Measurements from ENCODE around the gene MAP3K4.
A peak's percentile ranks its signal among the peaks of the same experiment; 100 is the strongest.

The MAP3K4 gene

GRCh38 chr6:161068321-161068741 lies 76.8 kb downstream of the MAP3K4 start:
- peaks cover 10% of the 10 kb centered on the region for H3K36me3 Mint-ChIP-seq
- H3K4me3 Mint-ChIP-seq = no peak overlapping the region
- peaks cover 14% of the 10 kb centered on the region for H3K4me1 Mint-ChIP-seq
- no peak for ATAC-seq
- H3K27ac Mint-ChIP-seq = no peak overlapping the region
- no peak for DNase-seq (ENCODE audit: low spot score in 2 of 2)
- H3K9me3 Mint-ChIP-seq = no peaks in the 10 kb centered on the region

- Mint-ChIP-seq H3K9me3 (no peaks in the 10 kb centered on the region), H3K36me3 (peaks cover 21% of the 10 kb centered on the region), H3K27ac (no peak overlapping the region), H3K4me1 (no peaks in the 10 kb centered on the region), H3K4me3 (no peak overlapping the region)
- ATAC-seq (no peak), DNase-seq (ENCODE audit: low spot score in 2 of 2) (no peak)
Measured at GRCh38 chr6:161073930-161074329, 82.4 kb downstream of the MAP3K4 start.

GRCh38 chr6:161074496-161075121 lies 83.0 kb downstream of the MAP3K4 start:
- ATAC-seq (no peak), DNase-seq (ENCODE audit: low spot score in 2 of 2) (no peak)
- Mint-ChIP-seq H3K27ac (no peak overlapping the region), H3K9me3 (no peaks in the 10 kb centered on the region), H3K4me1 (peaks cover 5% of the 10 kb centered on the region), H3K36me3 (peaks cover 26% of the 10 kb centered on the region), H3K4me3 (no peak overlapping the region)

GRCh38 chr6:161076181-161076677 lies 84.7 kb downstream of the MAP3K4 start:
- Mint-ChIP-seq H3K9me3 (no peaks in the 10 kb centered on the region), H3K27ac (no peak overlapping the region), H3K4me1 (peaks cover 14% of the 10 kb centered on the region), H3K36me3 (peaks cover 33% of the 10 kb centered on the region), H3K4me3 (no peak overlapping the region)
- no peak for ATAC-seq
- no peak for DNase-seq (ENCODE audit: low spot score in 2 of 2)

GRCh38 chr6:161079566-161080262 lies 88.1 kb downstream of the MAP3K4 start:
- Mint-ChIP-seq H3K4me1 (peaks cover 14% of the 10 kb centered on the region), H3K36me3 (peaks cover 19% of the 10 kb centered on the region), H3K27ac (no peak overlapping the region), H3K4me3 (no peak overlapping the region), H3K9me3 (no peaks in the 10 kb centered on the region)
- ATAC-seq (peak; percentile 98), DNase-seq (ENCODE audit: low spot score in 2 of 2) (peak; percentile 30 to 83)

- DNase-seq (ENCODE audit: low spot score in 2 of 2) = no peak
- H3K27ac Mint-ChIP-seq = no peak overlapping the region
Measured at GRCh38 chr6:161080263-161080970, 88.8 kb downstream of the MAP3K4 start.

GRCh38 chr6:161082215-161082614 lies 90.6 kb downstream of the MAP3K4 start:
- Mint-ChIP-seq H3K4me3 (no peak overlapping the region), H3K4me1 (peaks cover 20% of the 10 kb centered on the region), H3K36me3 (peaks cover 19% of the 10 kb centered on the region), H3K9me3 (no peaks in the 10 kb centered on the region), H3K27ac (no peak overlapping the region)
- ATAC-seq = no peak
- no peak for DNase-seq (ENCODE audit: low spot score in 2 of 2)

More at GRCh38 chr6:161080263-161080970, 88.8 kb downstream of the MAP3K4 start:
- ATAC-seq = no peak
- no peaks in the 10 kb centered on the region for H3K9me3 Mint-ChIP-seq
- no peak overlapping the region for H3K4me3 Mint-ChIP-seq
- peaks cover 19% of the 10 kb centered on the region for H3K36me3 Mint-ChIP-seq
- H3K4me1 Mint-ChIP-seq = peaks cover 16% of the 10 kb centered on the region

- Mint-ChIP-seq H3K27ac (peak overlapping the region; percentile 4), H3K36me3 (peaks cover 20% of the 10 kb centered on the region), H3K9me3 (no peaks in the 10 kb centered on the region), H3K4me1 (peaks cover 8% of the 10 kb centered on the region), H3K4me3 (peak overlapping the region; percentile 14)
- DNase-seq (ENCODE audit: low spot score in 2 of 2) (no peak), ATAC-seq (peak; percentile 99)
Measured at GRCh38 chr6:161085246-161085645, 93.7 kb downstream of the MAP3K4 start.

- DNase-seq (ENCODE audit: low spot score in 2 of 2) = no peak
Measured at GRCh38 chr6:161088676-161089328, 97.2 kb downstream of the MAP3K4 start.

GRCh38 chr6:161091151-161091550 lies 99.6 kb downstream of the MAP3K4 start:
- Mint-ChIP-seq H3K4me3 (no peak overlapping the region), H3K27ac (no peak overlapping the region), H3K36me3 (peaks cover 75% of the 10 kb centered on the region), H3K9me3 (no peaks in the 10 kb centered on the region), H3K4me1 (no peaks in the 10 kb centered on the region)
- DNase-seq (ENCODE audit: low spot score in 2 of 2) = no peak
- peak; percentile 42 for ATAC-seq

More at GRCh38 chr6:161088676-161089328, 97.2 kb downstream of the MAP3K4 start:
- no peak overlapping the region for H3K27ac Mint-ChIP-seq
- peaks cover 6% of the 10 kb centered on the region for H3K4me1 Mint-ChIP-seq
- H3K9me3 Mint-ChIP-seq = no peaks in the 10 kb centered on the region
- H3K36me3 Mint-ChIP-seq = peaks cover 55% of the 10 kb centered on the region
- H3K4me3 Mint-ChIP-seq = no peak overlapping the region
- ATAC-seq = no peak

GRCh38 chr6:161091972-161092701 lies 100.6 kb downstream of the MAP3K4 start:
- Mint-ChIP-seq H3K27ac (no peak overlapping the region), H3K4me1 (no peaks in the 10 kb centered on the region), H3K9me3 (no peaks in the 10 kb centered on the region), H3K36me3 (peaks cover 85% of the 10 kb centered on the region), H3K4me3 (no peak overlapping the region)
- ATAC-seq (peak; percentile 82), DNase-seq (ENCODE audit: low spot score in 2 of 2) (no peak)

GRCh38 chr6:161094955-161095354 lies 103.4 kb downstream of the MAP3K4 start:
- H3K4me3 Mint-ChIP-seq = no peak overlapping the region
- H3K4me1 Mint-ChIP-seq = no peaks in the 10 kb centered on the region
- no peaks in the 10 kb centered on the region for H3K9me3 Mint-ChIP-seq
- DNase-seq (ENCODE audit: low spot score in 2 of 2) (no peak), ATAC-seq (no peak)
- H3K36me3 Mint-ChIP-seq = peaks cover 96% of the 10 kb centered on the region
- H3K27ac Mint-ChIP-seq = no peak overlapping the region

GRCh38 chr6:161095916-161096315 lies 104.3 kb downstream of the MAP3K4 start:
- H3K4me3 Mint-ChIP-seq = no peak overlapping the region
- DNase-seq (ENCODE audit: low spot score in 2 of 2) (no peak), ATAC-seq (no peak)
- H3K36me3 Mint-ChIP-seq = peaks cover 90% of the 10 kb centered on the region
- H3K4me1 Mint-ChIP-seq = no peaks in the 10 kb centered on the region
- no peak overlapping the region for H3K27ac Mint-ChIP-seq
- H3K9me3 Mint-ChIP-seq = no peaks in the 10 kb centered on the region

- Mint-ChIP-seq H3K27ac (no peak overlapping the region), H3K4me1 (no peaks in the 10 kb centered on the region), H3K36me3 (peaks cover 87% of the 10 kb centered on the region), H3K9me3 (no peaks in the 10 kb centered on the region), H3K4me3 (no peak overlapping the region)
- no peak for ATAC-seq
- no peak for DNase-seq (ENCODE audit: low spot score in 2 of 2)
Measured at GRCh38 chr6:161100072-161100471, 108.5 kb downstream of the MAP3K4 start.

All from stimulated activated effector memory CD8-positive, alpha-beta T cell treated with anti-CD3 and anti-CD28 coated beads, Interleukin-12 subunit alpha, Interleukin-12 subunit beta, amount 100 ng/mL, for 72 hours (primary cell).